ENCODE results near the gene CREBRF.

DNA sequence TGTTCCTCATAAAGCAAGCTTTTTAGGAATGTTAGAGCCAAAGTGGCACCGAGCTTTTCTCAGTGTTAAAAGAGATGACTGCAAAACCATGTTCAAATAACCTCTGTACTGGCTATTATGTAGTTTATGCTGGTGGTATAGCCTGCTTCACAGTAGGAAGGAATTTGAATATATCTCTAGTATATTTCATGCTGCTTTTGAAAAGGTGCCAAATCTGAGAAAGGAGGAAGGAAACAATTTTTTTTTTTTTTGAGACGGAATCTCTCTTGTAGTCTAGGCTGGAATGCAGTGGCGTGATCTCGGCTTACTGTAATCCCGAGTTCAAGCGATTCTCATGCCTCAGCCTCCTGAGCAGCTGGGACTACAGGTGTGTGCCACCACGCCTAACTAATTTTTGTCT is 13.5 kb downstream of the CREBRF start:
- TF ChIP-seq POLR2AphosphoS5 (IDR thresholded peaks at IDR 0.05; ENCODE audit: low read depth), result no peak
- TF ChIP-seq, protein P1, sequence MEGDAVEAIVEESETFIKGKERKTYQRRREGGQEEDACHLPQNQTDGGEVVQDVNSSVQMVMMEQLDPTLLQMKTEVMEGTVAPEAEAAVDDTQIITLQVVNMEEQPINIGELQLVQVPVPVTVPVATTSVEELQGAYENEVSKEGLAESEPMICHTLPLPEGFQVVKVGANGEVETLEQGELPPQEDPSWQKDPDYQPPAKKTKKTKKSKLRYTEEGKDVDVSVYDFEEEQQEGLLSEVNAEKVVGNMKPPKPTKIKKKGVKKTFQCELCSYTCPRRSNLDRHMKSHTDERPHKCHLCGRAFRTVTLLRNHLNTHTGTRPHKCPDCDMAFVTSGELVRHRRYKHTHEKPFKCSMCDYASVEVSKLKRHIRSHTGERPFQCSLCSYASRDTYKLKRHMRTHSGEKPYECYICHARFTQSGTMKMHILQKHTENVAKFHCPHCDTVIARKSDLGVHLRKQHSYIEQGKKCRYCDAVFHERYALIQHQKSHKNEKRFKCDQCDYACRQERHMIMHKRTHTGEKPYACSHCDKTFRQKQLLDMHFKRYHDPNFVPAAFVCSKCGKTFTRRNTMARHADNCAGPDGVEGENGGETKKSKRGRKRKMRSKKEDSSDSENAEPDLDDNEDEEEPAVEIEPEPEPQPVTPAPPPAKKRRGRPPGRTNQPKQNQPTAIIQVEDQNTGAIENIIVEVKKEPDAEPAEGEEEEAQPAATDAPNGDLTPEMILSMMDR (IDR thresholded peaks at IDR 0.05; ENCODE audit: insufficient read depth, low read length), result no peak
- TF ChIP-seq, protein P2, sequence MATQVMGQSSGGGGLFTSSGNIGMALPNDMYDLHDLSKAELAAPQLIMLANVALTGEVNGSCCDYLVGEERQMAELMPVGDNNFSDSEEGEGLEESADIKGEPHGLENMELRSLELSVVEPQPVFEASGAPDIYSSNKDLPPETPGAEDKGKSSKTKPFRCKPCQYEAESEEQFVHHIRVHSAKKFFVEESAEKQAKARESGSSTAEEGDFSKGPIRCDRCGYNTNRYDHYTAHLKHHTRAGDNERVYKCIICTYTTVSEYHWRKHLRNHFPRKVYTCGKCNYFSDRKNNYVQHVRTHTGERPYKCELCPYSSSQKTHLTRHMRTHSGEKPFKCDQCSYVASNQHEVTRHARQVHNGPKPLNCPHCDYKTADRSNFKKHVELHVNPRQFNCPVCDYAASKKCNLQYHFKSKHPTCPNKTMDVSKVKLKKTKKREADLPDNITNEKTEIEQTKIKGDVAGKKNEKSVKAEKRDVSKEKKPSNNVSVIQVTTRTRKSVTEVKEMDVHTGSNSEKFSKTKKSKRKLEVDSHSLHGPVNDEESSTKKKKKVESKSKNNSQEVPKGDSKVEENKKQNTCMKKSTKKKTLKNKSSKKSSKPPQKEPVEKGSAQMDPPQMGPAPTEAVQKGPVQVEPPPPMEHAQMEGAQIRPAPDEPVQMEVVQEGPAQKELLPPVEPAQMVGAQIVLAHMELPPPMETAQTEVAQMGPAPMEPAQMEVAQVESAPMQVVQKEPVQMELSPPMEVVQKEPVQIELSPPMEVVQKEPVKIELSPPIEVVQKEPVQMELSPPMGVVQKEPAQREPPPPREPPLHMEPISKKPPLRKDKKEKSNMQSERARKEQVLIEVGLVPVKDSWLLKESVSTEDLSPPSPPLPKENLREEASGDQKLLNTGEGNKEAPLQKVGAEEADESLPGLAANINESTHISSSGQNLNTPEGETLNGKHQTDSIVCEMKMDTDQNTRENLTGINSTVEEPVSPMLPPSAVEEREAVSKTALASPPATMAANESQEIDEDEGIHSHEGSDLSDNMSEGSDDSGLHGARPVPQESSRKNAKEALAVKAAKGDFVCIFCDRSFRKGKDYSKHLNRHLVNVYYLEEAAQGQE (IDR thresholded peaks at IDR 0.05; ENCODE audit: insufficient replicate concordance, low read depth), result no peak
- TF ChIP-seq GABPA (IDR thresholded peaks at IDR 0.05; ENCODE audit: low read depth), result no peak

Measured in HL-60 (cell line).